Gastroesophageal sphincter (tissue), 4 donors: Measurements from ENCODE around the gene ZSCAN31. TPM values are rescaled to one million over a fixed set of nuclear protein-coding genes. Genes with fewer than 3 reads are reported as not detected.
A peak's percentile ranks its signal among the peaks of the same experiment; 100 is the strongest.

ENCODE experiments used
- ATAC-seq: fragments of 150-250 bp; one replicate; pipeline ENCODE4 v1.9.1; 2016; ENCODE audit warnings: mild to moderate bottlenecking, moderate library complexity
- H3K27ac ChIP-seq, 4 donors: fragments of 200-600 bp; sonication (generic) in 3 of 4; 1 replicate in 3 of 4; 2 replicates in 1 of 4; pipeline ENCODE4 v1.5.1; 2016 to 2019
- H3K27me3 ChIP-seq: fragments of 200-600 bp; sonication (generic); one replicate; pipeline ENCODE4 v1.5.1; 2019
- H3K36me3 ChIP-seq, 2 donors: fragments of 200-600 bp; sonication (generic); one replicate each; pipeline ENCODE4 v1.5.1; 2019; ENCODE audit warnings: control low read depth in 1 of 2
- H3K4me1 ChIP-seq, 3 donors: fragments of 200-600 bp; sonication (generic); 1 replicate in 2 of 3; 2 replicates in 1 of 3; pipeline ENCODE4 v1.5.1; 2016 to 2019; ENCODE audit warnings: control low read depth in 2 of 3
- H3K4me3 ChIP-seq, 2 donors: fragments of 200-600 bp; sonication (generic); one replicate each; pipeline ENCODE4 v1.5.1; 2019; ENCODE audit warnings: mild to moderate bottlenecking in 1 of 2, moderate library complexity in 1 of 2
- H3K9me3 ChIP-seq, 3 donors: fragments of 200-600 bp; sonication (generic); one replicate each; pipeline ENCODE4 v1.5.1; 2017 to 2019; ENCODE audit warnings: control low read depth in 2 of 3
- EP300 ChIP-seq: sonication (generic); formaldehyde crosslinking; IDR thresholded peaks from one replicate; pipeline ENCODE4 v1.6.1; 2017; ENCODE audit warnings: antibody characterized with exemption, mild to moderate bottlenecking
- POLR2A ChIP-seq, 2 donors: fragments of 450-650 bp; IDR thresholded peaks; one replicate each; pipeline ENCODE4 v1.6.1; 2017; ENCODE audit warnings: antibody characterized with exemption in 2 of 2, mild to moderate bottlenecking in 2 of 2, moderate library complexity in 1 of 2
- POLR2AphosphoS5 ChIP-seq: sonication (generic); formaldehyde crosslinking; IDR thresholded peaks from one replicate; pipeline ENCODE4 v1.6.1; 2017; ENCODE audit warnings: antibody characterized with exemption
- WGBS, 2 donors: methylation state at CpG; one replicate each; pipeline ENCODE4 v1.1.5; 2018; ENCODE audit warnings: low coverage in 1 of 2; 5-methylcytosine and 5-hydroxymethylcytosine counted together
- total RNA-seq, 4 donors: library from RNA; depleted of rRNA; stranded (reverse); fragments of >200 nt; gene quantifications; one replicate each; pipeline ENCODE4 v1.1.0, GENCODE V29; 2016
- TF ChIP-seq, protein P1 (sequence below), 4 experiments: fragments of 200-600 bp in 2 of 4; fragments of 450-650 bp in 2 of 4; sonication (generic) in 1 of 4; IDR thresholded peaks; one replicate each; pipeline ENCODE4 v1.5.1; 2017 to 2019; ENCODE audit warnings: antibody characterized with exemption in 4 of 4, mild to moderate bottlenecking in 2 of 4, moderate library complexity in 2 of 4

Gene ZSCAN31
- total RNA-seq, 4 donors from 2014 or later: 14.9 to 32.0 (median 24.8) TPM

DNA sequence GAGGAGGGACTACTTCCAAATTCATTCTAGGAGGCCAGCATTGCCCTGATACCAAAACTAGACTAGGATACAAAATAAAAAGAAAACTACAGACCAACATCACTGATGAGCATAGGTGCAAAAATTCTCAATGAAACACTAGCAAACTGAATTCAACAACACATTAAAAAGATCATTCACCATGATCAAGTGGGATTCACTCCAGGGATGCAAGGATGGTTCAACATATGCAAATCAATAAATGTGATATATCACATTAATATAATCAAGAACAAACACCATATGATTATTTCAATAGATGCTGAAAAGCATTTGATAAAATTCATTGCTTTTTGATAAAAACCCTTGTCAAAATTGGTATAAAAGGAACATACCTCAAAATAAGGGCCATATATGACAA, 44.4 kb downstream of the ZSCAN31 start:
- H3K4me3 ChIP-seq: no peak overlapping the region
- peaks cover 0 to 72% of the 10 kb centered on the region in 2 donors for H3K36me3 ChIP-seq
- no peak for TF ChIP-seq POLR2A (IDR thresholded peaks at IDR 0.05)
- TF ChIP-seq EP300: no peak
- TF ChIP-seq, protein P1, sequence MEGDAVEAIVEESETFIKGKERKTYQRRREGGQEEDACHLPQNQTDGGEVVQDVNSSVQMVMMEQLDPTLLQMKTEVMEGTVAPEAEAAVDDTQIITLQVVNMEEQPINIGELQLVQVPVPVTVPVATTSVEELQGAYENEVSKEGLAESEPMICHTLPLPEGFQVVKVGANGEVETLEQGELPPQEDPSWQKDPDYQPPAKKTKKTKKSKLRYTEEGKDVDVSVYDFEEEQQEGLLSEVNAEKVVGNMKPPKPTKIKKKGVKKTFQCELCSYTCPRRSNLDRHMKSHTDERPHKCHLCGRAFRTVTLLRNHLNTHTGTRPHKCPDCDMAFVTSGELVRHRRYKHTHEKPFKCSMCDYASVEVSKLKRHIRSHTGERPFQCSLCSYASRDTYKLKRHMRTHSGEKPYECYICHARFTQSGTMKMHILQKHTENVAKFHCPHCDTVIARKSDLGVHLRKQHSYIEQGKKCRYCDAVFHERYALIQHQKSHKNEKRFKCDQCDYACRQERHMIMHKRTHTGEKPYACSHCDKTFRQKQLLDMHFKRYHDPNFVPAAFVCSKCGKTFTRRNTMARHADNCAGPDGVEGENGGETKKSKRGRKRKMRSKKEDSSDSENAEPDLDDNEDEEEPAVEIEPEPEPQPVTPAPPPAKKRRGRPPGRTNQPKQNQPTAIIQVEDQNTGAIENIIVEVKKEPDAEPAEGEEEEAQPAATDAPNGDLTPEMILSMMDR (IDR thresholded peaks at IDR 0.05): no peak
- TF ChIP-seq POLR2AphosphoS5: no peak
- H3K9me3 ChIP-seq: no peaks in the 10 kb centered on the region
- no peak for ATAC-seq
- no peaks in the 10 kb centered on the region for H3K27me3 ChIP-seq
- no peak overlapping the region for H3K27ac ChIP-seq
- H3K4me1 ChIP-seq: no peaks in the 10 kb centered on the region

DNA sequence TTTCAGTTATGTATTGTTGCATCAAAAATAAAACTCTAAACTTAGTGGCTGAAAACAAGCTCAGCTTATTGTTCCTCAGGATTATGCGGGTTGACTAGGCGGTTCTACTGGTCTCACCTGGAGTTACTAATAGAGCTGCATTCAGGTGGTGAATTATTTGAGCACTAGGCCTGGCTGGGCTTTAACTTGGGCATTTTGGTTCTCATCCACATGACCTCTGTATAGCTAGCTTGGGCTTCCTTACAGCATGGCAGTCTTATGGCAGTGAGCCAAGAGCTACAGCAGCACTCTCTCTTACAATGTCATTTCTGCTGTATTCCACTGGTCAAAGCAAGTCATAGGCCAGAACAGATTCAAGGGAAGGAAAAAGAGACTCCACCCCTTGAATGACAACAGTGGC, 53.0 kb downstream of the ZSCAN31 start:
- Histone ChIP-seq H3K27ac (no peak overlapping the region), H3K36me3 (peaks cover 0 to 47% of the 10 kb centered on the region in 2 donors), H3K4me1 (peaks cover 0 to 21% (median 2%) of the 10 kb centered on the region in 3 donors), H3K27me3 (no peaks in the 10 kb centered on the region), H3K4me3 (no peak overlapping the region), H3K9me3 (no peaks in the 10 kb centered on the region)
- TF ChIP-seq POLR2AphosphoS5 (no peak), POLR2A (IDR thresholded peaks at IDR 0.05) (no peak), EP300 (no peak)
- TF ChIP-seq, protein P1 (IDR thresholded peaks at IDR 0.05): no peak
- 100% methylated on average over 2 of the region's 2 CpGs for WGBS, 2 donors
- no peak for ATAC-seq

DNA sequence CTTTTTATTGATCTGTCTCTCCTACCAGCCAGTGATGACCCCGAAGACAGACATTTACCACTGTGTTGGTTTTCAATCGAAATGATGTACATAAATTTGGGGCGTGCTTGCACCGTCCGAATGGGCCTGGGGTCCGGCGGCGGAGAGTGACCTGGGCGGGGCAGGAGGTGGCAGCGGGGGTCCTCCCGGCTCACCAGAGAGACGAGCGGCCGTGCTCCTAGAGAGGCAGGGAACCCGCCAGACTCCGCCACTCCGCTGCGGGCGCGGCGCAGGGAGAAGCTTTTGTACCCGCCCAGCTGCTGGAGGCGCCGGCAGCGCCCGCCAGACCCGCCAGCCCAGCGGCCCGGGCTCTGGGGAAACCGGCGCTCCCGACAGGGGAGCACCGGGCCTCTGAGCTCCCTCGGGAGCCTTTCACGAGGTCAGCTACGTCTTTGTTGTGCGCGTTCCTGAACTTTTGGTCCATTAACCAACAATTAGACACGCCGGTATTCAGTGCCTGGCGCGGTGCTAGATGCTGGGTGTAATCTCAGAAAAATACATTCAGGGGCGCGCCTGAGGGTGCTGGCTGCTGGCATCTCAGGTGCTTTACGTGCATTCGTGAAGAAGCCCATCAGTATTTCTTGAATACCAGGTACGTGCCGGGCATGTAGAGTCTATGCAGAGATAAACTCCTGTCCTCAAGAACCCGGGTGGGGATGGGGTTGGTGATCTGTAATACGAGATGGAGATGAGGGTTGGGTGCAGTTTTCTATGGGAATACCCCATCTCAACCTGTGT, 54.5 kb downstream of the ZSCAN31 start, which contains the start of gene PGBD1:
Gene PGBD1 (plus strand): TSS at position 285 of the 777 bp plus-strand sequence. CDS start 2,242 bp downstream, outside the sequence.
- TF ChIP-seq, protein P1 (IDR thresholded peaks at IDR 0.05): peak in 1 of 4 experiments; percentile 20
- TF ChIP-seq POLR2AphosphoS5 (peak; percentile 59), POLR2A (IDR thresholded peaks at IDR 0.05) (peak; percentile 32 to 39), EP300 (no peak)
- no peaks in the 10 kb centered on the region for H3K9me3 ChIP-seq
- H3K27ac ChIP-seq: peak within 1 kb of the TSS in 3 of 4 donors; percentile 75 to 78 (median 77)
- peak; percentile 90 for ATAC-seq
- H3K4me3 ChIP-seq: peak within 1 kb of the TSS; percentile 71 to 85
- H3K27me3 ChIP-seq: no peaks in the 10 kb centered on the region
- peaks cover 0 to 44% of the 10 kb centered on the region in 2 donors for H3K36me3 ChIP-seq
- WGBS, 2 donors: 0 to 5% methylated on average over 2 to 3 of the region's 50 CpGs
- peaks cover 0 to 21% (median 2%) of the 10 kb centered on the region in 3 donors for H3K4me1 ChIP-seq

- no peak for ATAC-seq
- H3K36me3 ChIP-seq: peaks cover 0 to 44% of the 10 kb centered on the region in 2 donors
Observed at GRCh38 chr6:28280595-28281287, 55.2 kb downstream of the ZSCAN31 start.

More at GRCh38 chr6:28280595-28281287, 55.2 kb downstream of the ZSCAN31 start:
- peaks cover 0 to 21% (median 2%) of the 10 kb centered on the region in 3 donors for H3K4me1 ChIP-seq
- peak overlapping the region in 3 of 4 donors; percentile 75 to 78 (median 77) for H3K27ac ChIP-seq
- WGBS, 2 donors: 32 to 34% methylated on average over 3 of the region's 3 CpGs
- H3K9me3 ChIP-seq: no peaks in the 10 kb centered on the region
- TF ChIP-seq, protein P1 (IDR thresholded peaks at IDR 0.05): no peak
- no peak for TF ChIP-seq POLR2AphosphoS5
- no peaks in the 10 kb centered on the region for H3K27me3 ChIP-seq
- H3K4me3 ChIP-seq: peak overlapping the region; percentile 71 to 85
